Liver (tissue), 9 donors: ENCODE measurements around the gene SPECC1L. TPM values are rescaled to one million over a fixed set of nuclear protein-coding genes. Genes with fewer than 3 reads are reported as not detected.
A peak's percentile ranks its signal among the peaks of the same experiment; 100 is the strongest.

ENCODE experiments used
- DNase-seq: peaks from one replicate; pipeline ENCODE4 v3.0.0-alpha.2; 2017; ENCODE audit warnings: low spot score
- H3K27ac ChIP-seq, 2 donors: one replicate each; pipeline ENCODE4 v1.7.0; 2013; ENCODE audit warnings: inconsistent platforms in 2 of 2, low read length in 2 of 2, control low read depth in 1 of 2, low read depth in 1 of 2, mild to moderate bottlenecking in 1 of 2
- H3K27me3 ChIP-seq, 4 donors: one replicate each; pipeline versions ENCODE4 v1.6.1 to v1.7.0; 2013; ENCODE audit warnings: low read length in 3 of 4, inconsistent platforms in 1 of 4, mild to moderate bottlenecking in 1 of 4, moderate library complexity in 1 of 4; ENCODE audit not compliant: control insufficient read depth in 4 of 4, insufficient read depth in 4 of 4
- H3K36me3 ChIP-seq, 4 donors: one replicate each; pipeline versions ENCODE4 v1.6.1 to v1.7.0; 2013; ENCODE audit warnings: low read length in 3 of 4, mild to moderate bottlenecking in 3 of 4, low read depth in 1 of 4, moderate library complexity in 1 of 4; ENCODE audit not compliant: control insufficient read depth in 4 of 4, insufficient read depth in 3 of 4
- H3K4me1 ChIP-seq, 4 donors: one replicate each; pipeline versions ENCODE4 v1.6.1 to v1.7.0; 2013; ENCODE audit warnings: low read length in 3 of 4, mild to moderate bottlenecking in 3 of 4, moderate library complexity in 1 of 4; ENCODE audit not compliant: control insufficient read depth in 4 of 4, insufficient read depth in 4 of 4
- H3K4me3 ChIP-seq, 3 donors: one replicate each; pipeline versions ENCODE4 v1.6.1 to v1.7.0; 2013; ENCODE audit warnings: low read length in 3 of 3, control low read depth in 1 of 3, low read depth in 1 of 3, mild to moderate bottlenecking in 1 of 3
- H3K9ac ChIP-seq, 2 donors: one replicate each; pipeline ENCODE4 v1.7.0; 2013; ENCODE audit warnings: low read length in 2 of 2, mild to moderate bottlenecking in 2 of 2, moderate library complexity in 2 of 2, control low read depth in 1 of 2, low read depth in 1 of 2
- H3K9me3 ChIP-seq, 4 donors: one replicate each; pipeline versions ENCODE4 v1.6.1 to v1.7.0; 2013; ENCODE audit warnings: low read length in 3 of 4; ENCODE audit not compliant: control insufficient read depth in 4 of 4
- EGR1 ChIP-seq, 2 donors: IDR thresholded peaks; 2 replicates each; pipeline ENCODE4 v1.6.1; 2016 to 2018; ENCODE audit warnings: antibody characterized with exemption in 2 of 2, low read depth in 2 of 2
- FOXA1 ChIP-seq: IDR thresholded peaks from 2 replicates; pipeline ENCODE4 v1.6.1; 2016; ENCODE audit warnings: antibody characterized with exemption
- FOXA2 ChIP-seq: IDR thresholded peaks from 2 replicates; pipeline ENCODE4 v1.6.1; 2016; ENCODE audit warnings: antibody characterized with exemption
- GABPA ChIP-seq, 2 donors: IDR thresholded peaks in 1 of 2; conservative IDR thresholded peaks in 1 of 2; 2 replicates each; pipeline ENCODE4 v1.6.1; 2016; ENCODE audit warnings: antibody characterized with exemption in 2 of 2, mild to moderate bottlenecking in 1 of 2, moderate library complexity in 1 of 2
- HNF4A ChIP-seq, 2 donors: conservative IDR thresholded peaks; 2 replicates each; pipeline ENCODE4 v1.6.1; 2016; ENCODE audit warnings: antibody characterized with exemption in 2 of 2, mild to moderate bottlenecking in 2 of 2
- HNF4G ChIP-seq: IDR thresholded peaks from 2 replicates; pipeline ENCODE4 v1.6.1; 2016; ENCODE audit warnings: antibody characterized with exemption
- JUND ChIP-seq, 2 donors: IDR thresholded peaks; 2 replicates each; pipeline ENCODE4 v1.6.1; 2016; ENCODE audit warnings: antibody characterized with exemption in 2 of 2
- NR2F2 ChIP-seq: IDR thresholded peaks from 2 replicates; pipeline ENCODE4 v1.6.1; 2016; ENCODE audit warnings: antibody characterized with exemption
- RAD21 ChIP-seq, 2 donors: IDR thresholded peaks; 2 replicates each; pipeline ENCODE4 v1.6.1; 2016; ENCODE audit warnings: antibody characterized with exemption in 2 of 2, mild to moderate bottlenecking in 2 of 2
- RXRA ChIP-seq, 2 donors: IDR thresholded peaks; 2 replicates each; pipeline ENCODE4 v1.6.1; 2017 to 2018; ENCODE audit warnings: antibody characterized with exemption in 2 of 2, mild to moderate bottlenecking in 1 of 2
- SP1 ChIP-seq: IDR thresholded peaks from 2 replicates; pipeline ENCODE4 v1.6.1; 2018; ENCODE audit warnings: antibody characterized with exemption, mild to moderate bottlenecking
- TAF1 ChIP-seq: conservative IDR thresholded peaks from 2 replicates; pipeline ENCODE4 v1.6.1; 2016; ENCODE audit warnings: antibody characterized with exemption, mild to moderate bottlenecking
- YY1 ChIP-seq: IDR thresholded peaks from 2 replicates; pipeline ENCODE4 v1.6.1; 2016; ENCODE audit warnings: antibody characterized with exemption, mild to moderate bottlenecking
- WGBS: extraction: QIAGEN DNeasy Blood & Tissue Kit; methylation state at CpG from one replicate; pipeline ENCODE4 v1.1.7; 2013; 5-methylcytosine and 5-hydroxymethylcytosine counted together
- polyA plus RNA-seq, 2 donors: library from polyadenylated mRNA; stranded (reverse) in 1 of 2; unstranded in 1 of 2; fragments of 200-250 nt in 1 of 2; fragments of >200 nt in 1 of 2; fragmentation: Nextera tagmentation in 1 of 2; extraction: Ambion mirVana in 1 of 2; gene quantifications; one replicate each; pipeline versions ENCODE4 v1.2.1 to v1.2.3, GENCODE V29; 2013 to 2015
- total RNA-seq, 2 donors: library from RNA; depleted of rRNA; stranded (reverse); fragments of >200 nt; gene quantifications; one replicate each; pipeline ENCODE4 v1.2.3, GENCODE V29; 2014
- TF ChIP-seq, protein P1 (sequence below): IDR thresholded peaks from 2 replicates; pipeline ENCODE4 v1.6.1; 2016; ENCODE audit warnings: antibody characterized with exemption
- TF ChIP-seq, protein P2 (sequence below): IDR thresholded peaks from 2 replicates; pipeline ENCODE4 v1.6.1; 2016; ENCODE audit warnings: antibody characterized with exemption, mild to moderate bottlenecking
- TF ChIP-seq, protein P3 (sequence below): fragments of 150-350 bp; IDR thresholded peaks from 2 replicates; pipeline ENCODE4 v1.5.1; 2017; ENCODE audit warnings: improper control_type of control experiment, low read depth, low read length; ENCODE audit not compliant: missing input control
- TF ChIP-seq, protein P4 (sequence below): IDR thresholded peaks from 2 replicates; pipeline ENCODE4 v1.6.1; 2016; ENCODE audit warnings: antibody characterized with exemption
- TF ChIP-seq, protein P5 (sequence below): IDR thresholded peaks from 2 replicates; pipeline ENCODE4 v1.6.1; 2016; ENCODE audit warnings: antibody characterized with exemption
- donor health status: healthy.
- donor health status: healthy.
- donor health status: healthy.
- donor health status: healthy.
- donor health status: healthy.

Gene SPECC1L
- total and polyA plus RNA-seq, 4 donors = 5.4 to 22.3 (median 12.3) TPM

DNA sequence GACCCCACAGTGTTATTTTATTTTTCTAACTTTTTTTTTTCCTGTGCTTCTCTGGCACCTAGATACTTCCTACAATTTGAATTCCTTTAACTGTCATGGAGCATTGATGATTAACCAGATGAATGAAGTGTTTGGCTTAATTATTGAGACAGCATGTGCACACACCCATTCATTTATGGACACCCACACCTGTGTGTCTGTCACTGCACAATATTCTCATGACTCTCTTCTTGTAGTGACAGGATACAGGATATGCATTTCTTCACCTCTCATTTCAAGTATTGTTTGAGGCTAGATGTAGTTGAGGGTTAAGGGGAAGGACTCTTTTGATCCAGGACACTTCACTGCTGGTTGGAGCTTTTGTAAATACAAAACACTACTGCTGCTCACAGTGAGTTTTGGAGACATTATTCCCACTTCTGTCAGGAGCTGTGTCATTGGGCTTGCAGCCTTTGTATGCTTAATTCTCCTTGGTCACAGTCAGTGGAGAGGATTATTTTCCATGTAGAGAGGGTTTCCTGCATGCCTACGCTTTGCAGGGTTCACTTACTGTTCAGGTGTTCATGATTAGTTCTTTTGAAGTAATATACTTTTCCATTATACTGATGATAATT is 33.5 kb downstream of the SPECC1L start:
- WGBS = 96% methylated on average over 1 of the region's 1 CpG
- no peaks in the 10 kb centered on the region for H3K27me3 ChIP-seq
- peak overlapping the region in 1 of 2 donors; percentile 11 for H3K27ac ChIP-seq
- no peaks in the 10 kb centered on the region for H3K9me3 ChIP-seq
- no peak overlapping the region for H3K4me3 ChIP-seq
- DNase-seq = no peak
- H3K9ac ChIP-seq = no peak overlapping the region
- H3K36me3 ChIP-seq = peaks cover 0 to 13% (median 1%) of the 10 kb centered on the region in 4 donors
- H3K4me1 ChIP-seq = peaks cover 13 to 37% (median 27%) of the 10 kb centered on the region in 4 donors
- peak; percentile 2 for TF ChIP-seq HNF4G
- TF ChIP-seq EGR1 (IDR thresholded peaks at IDR 0.05; ENCODE audit: low read depth in 2 of 2) = no peak

DNA sequence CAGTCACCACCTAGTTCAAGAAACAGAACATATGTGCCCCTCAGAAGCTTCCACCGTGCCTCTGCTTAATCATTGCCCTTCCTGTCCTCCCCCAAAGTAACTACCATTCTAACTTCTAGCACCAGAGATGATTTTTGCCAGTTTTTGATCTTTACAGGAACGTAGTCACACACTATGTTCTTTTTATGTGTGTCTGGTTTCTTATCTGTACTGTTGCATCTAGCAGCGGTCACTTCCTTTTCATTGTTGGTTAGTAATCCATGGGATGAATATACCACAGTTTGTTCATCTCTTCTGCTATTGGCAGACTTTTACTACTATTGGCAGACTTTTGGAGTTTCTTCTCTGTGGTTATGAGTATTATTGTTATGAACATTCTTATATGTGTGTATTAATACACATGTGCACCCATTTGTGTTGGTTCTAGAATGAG is 34.6 kb downstream of the SPECC1L start:
- TF ChIP-seq GABPA (IDR thresholded peaks at IDR 0.05 in 1 of 2, conservative IDR thresholded peaks at IDR 0.05 in 1 of 2) (no peak), YY1 (no peak), EGR1 (IDR thresholded peaks at IDR 0.05; ENCODE audit: low read depth in 2 of 2) (no peak), FOXA1 (no peak), RXRA (IDR thresholded peaks at IDR 0.05) (no peak), FOXA2 (no peak)
- TF ChIP-seq, protein P1, sequence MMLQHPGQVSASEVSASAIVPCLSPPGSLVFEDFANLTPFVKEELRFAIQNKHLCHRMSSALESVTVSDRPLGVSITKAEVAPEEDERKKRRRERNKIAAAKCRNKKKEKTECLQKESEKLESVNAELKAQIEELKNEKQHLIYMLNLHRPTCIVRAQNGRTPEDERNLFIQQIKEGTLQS = no peak
- Histone ChIP-seq H3K27me3 (no peaks in the 10 kb centered on the region), H3K4me1 (peaks cover 13 to 39% (median 27%) of the 10 kb centered on the region in 4 donors), H3K36me3 (peaks cover 0 to 16% (median 1%) of the 10 kb centered on the region in 4 donors), H3K4me3 (no peak overlapping the region), H3K9ac (no peak overlapping the region), H3K9me3 (no peaks in the 10 kb centered on the region), H3K27ac (peak overlapping the region in 1 of 2 donors; percentile 23)
- WGBS = 66% methylated on average over 3 of the region's 3 CpGs
- no peak for DNase-seq

DNA sequence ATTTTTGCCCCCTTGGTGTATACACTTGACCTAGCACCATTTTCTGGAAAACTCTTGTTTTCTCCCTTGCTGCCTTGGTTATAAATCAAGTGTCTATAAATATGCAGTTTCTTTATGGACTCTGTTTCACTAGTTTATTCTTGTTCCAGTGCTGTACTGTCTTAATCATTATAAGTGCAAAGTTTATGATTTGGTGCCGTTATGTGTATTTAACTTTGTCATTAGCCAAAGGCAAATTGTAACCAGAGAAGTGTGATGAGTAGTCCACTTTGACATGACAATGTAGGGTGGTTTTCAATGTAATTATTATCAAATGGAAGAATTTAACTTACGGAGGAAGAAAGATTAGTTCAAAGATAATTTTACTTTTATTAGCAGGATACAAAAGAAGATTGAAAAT is 40.3 kb downstream of the SPECC1L start:
- 84% methylated on average over 2 of the region's 2 CpGs for WGBS
- TF ChIP-seq SP1 (no peak), RAD21 (IDR thresholded peaks at IDR 0.05) (no peak), FOXA1 (no peak), FOXA2 (no peak), EGR1 (IDR thresholded peaks at IDR 0.05; ENCODE audit: low read depth in 2 of 2) (no peak), NR2F2 (no peak), JUND (IDR thresholded peaks at IDR 0.05) (no peak), HNF4G (no peak), HNF4A (conservative IDR thresholded peaks at IDR 0.05) (no peak), YY1 (no peak), TAF1 (no peak)
- TF ChIP-seq, protein P1 = no peak
- TF ChIP-seq, protein P2, sequence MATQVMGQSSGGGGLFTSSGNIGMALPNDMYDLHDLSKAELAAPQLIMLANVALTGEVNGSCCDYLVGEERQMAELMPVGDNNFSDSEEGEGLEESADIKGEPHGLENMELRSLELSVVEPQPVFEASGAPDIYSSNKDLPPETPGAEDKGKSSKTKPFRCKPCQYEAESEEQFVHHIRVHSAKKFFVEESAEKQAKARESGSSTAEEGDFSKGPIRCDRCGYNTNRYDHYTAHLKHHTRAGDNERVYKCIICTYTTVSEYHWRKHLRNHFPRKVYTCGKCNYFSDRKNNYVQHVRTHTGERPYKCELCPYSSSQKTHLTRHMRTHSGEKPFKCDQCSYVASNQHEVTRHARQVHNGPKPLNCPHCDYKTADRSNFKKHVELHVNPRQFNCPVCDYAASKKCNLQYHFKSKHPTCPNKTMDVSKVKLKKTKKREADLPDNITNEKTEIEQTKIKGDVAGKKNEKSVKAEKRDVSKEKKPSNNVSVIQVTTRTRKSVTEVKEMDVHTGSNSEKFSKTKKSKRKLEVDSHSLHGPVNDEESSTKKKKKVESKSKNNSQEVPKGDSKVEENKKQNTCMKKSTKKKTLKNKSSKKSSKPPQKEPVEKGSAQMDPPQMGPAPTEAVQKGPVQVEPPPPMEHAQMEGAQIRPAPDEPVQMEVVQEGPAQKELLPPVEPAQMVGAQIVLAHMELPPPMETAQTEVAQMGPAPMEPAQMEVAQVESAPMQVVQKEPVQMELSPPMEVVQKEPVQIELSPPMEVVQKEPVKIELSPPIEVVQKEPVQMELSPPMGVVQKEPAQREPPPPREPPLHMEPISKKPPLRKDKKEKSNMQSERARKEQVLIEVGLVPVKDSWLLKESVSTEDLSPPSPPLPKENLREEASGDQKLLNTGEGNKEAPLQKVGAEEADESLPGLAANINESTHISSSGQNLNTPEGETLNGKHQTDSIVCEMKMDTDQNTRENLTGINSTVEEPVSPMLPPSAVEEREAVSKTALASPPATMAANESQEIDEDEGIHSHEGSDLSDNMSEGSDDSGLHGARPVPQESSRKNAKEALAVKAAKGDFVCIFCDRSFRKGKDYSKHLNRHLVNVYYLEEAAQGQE = no peak
- TF ChIP-seq, protein P3, sequence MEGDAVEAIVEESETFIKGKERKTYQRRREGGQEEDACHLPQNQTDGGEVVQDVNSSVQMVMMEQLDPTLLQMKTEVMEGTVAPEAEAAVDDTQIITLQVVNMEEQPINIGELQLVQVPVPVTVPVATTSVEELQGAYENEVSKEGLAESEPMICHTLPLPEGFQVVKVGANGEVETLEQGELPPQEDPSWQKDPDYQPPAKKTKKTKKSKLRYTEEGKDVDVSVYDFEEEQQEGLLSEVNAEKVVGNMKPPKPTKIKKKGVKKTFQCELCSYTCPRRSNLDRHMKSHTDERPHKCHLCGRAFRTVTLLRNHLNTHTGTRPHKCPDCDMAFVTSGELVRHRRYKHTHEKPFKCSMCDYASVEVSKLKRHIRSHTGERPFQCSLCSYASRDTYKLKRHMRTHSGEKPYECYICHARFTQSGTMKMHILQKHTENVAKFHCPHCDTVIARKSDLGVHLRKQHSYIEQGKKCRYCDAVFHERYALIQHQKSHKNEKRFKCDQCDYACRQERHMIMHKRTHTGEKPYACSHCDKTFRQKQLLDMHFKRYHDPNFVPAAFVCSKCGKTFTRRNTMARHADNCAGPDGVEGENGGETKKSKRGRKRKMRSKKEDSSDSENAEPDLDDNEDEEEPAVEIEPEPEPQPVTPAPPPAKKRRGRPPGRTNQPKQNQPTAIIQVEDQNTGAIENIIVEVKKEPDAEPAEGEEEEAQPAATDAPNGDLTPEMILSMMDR = no peak
- TF ChIP-seq, protein P4, sequence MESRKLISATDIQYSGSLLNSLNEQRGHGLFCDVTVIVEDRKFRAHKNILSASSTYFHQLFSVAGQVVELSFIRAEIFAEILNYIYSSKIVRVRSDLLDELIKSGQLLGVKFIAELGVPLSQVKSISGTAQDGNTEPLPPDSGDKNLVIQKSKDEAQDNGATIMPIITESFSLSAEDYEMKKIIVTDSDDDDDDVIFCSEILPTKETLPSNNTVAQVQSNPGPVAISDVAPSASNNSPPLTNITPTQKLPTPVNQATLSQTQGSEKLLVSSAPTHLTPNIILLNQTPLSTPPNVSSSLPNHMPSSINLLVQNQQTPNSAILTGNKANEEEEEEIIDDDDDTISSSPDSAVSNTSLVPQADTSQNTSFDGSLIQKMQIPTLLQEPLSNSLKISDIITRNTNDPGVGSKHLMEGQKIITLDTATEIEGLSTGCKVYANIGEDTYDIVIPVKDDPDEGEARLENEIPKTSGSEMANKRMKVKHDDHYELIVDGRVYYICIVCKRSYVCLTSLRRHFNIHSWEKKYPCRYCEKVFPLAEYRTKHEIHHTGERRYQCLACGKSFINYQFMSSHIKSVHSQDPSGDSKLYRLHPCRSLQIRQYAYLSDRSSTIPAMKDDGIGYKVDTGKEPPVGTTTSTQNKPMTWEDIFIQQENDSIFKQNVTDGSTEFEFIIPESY = no peak
- TF ChIP-seq, protein P5, sequence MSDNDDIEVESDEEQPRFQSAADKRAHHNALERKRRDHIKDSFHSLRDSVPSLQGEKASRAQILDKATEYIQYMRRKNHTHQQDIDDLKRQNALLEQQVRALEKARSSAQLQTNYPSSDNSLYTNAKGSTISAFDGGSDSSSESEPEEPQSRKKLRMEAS = no peak
- Histone ChIP-seq H3K36me3 (peaks cover 3 to 25% (median 6%) of the 10 kb centered on the region in 4 donors), H3K4me1 (peaks cover 0 to 17% (median 0%) of the 10 kb centered on the region in 4 donors), H3K4me3 (no peak overlapping the region), H3K27me3 (no peaks in the 10 kb centered on the region), H3K27ac (no peak overlapping the region), H3K9ac (no peak overlapping the region), H3K9me3 (no peaks in the 10 kb centered on the region)
- DNase-seq = no peak
